Keratinocyte (primary cell): Measurements from ENCODE around the gene TMEM143.

Source experiments
- CTCF ChIP-seq, 3 experiments: IDR thresholded peaks in 1 of 3; conservative IDR thresholded peaks in 1 of 3; optimal IDR thresholded peaks in 1 of 3; 2 replicates in 2 of 3; 3 replicates in 1 of 3; pipeline versions ENCODE3 to v1.5.1; 2011; ENCODE audit warnings: low read length in 3 of 3, mild to moderate bottlenecking in 3 of 3, moderate library complexity in 2 of 3, control low read depth in 1 of 3, inconsistent platforms in 1 of 3; ENCODE audit not compliant: insufficient read depth in 2 of 3; ENCODE audit errors: extremely low read depth in 1 of 3
- EZH2 ChIP-seq: IDR thresholded peaks from one replicate; pipeline ENCODE4 v1.6.1; 2012; ENCODE audit warnings: inconsistent platforms, mild to moderate bottlenecking, low read length, moderate library complexity

GRCh38 chr19:48393559-48394330 lies 30.0 kb upstream of the TMEM143 start, which contains the start of gene GRIN2D:
- TF ChIP-seq CTCF (optimal IDR thresholded peaks at IDR 0.05 in 1 of 3, IDR thresholded peaks at IDR 0.05 in 1 of 3, conservative IDR thresholded peaks at IDR 0.05 in 1 of 3; ENCODE audit: extremely low read depth in 1 of 3, insufficient read depth in 2 of 3, low read length in 3 of 3) (no peak), EZH2 (peak; percentile 79)
